Measurements from ENCODE around the gene ETNK1. TPM values are rescaled to one million over a fixed set of nuclear protein-coding genes. Genes with fewer than 3 reads are reported as not detected.

ETNK1 gene
- total RNA-seq, 1 experiment from 2014 or later = 70.1 TPM

GRCh38 chr12:22731236-22731635, 106.3 kb downstream of the ETNK1 start:
- Histone ChIP-seq H3K79me1 (ENCODE audit: insufficient read depth, low read depth, low read length, poor library complexity, severe bottlenecking) (no peaks in the 10 kb centered on the region), H2BK15ac (ENCODE audit: low read depth, low read length) (no peak overlapping the region), H2BK20ac (ENCODE audit: low read depth, low read length, poor library complexity, severe bottlenecking) (no peak overlapping the region), H3K56ac (ENCODE audit: insufficient read length, low read depth, low read length) (no peak overlapping the region), H3K79me2 (ENCODE audit: insufficient read depth, low read length) (no peaks in the 10 kb centered on the region), H3K9me3 (ENCODE audit: control insufficient read depth, low read depth, low read length) (no peaks in the 10 kb centered on the region), H3K23me2 (ENCODE audit: insufficient read length, low read depth, low read length, poor library complexity, severe bottlenecking) (no peaks in the 10 kb centered on the region), H3K9ac (ENCODE audit: extremely low read depth, insufficient read length, low read length) (no peak overlapping the region), H3K18ac (ENCODE audit: insufficient read length, low read depth, low read length) (no peak overlapping the region), H2AK5ac (ENCODE audit: insufficient read length, low read length) (no peak overlapping the region), H2BK120ac (ENCODE audit: low read depth, low read length, poor library complexity, severe bottlenecking) (no peak overlapping the region), H3K23ac (ENCODE audit: insufficient read length, low read depth, low read length) (no peak overlapping the region), H3K4ac (ENCODE audit: low read depth, low read length) (no peak overlapping the region), H4K8ac (replicated peaks; ENCODE audit: insufficient read length, low read depth, low read length) (no peak overlapping the region), H3K14ac (ENCODE audit: insufficient read depth, low read length) (no peak overlapping the region), H2AFZ (ENCODE audit: low read length) (no peak overlapping the region), H3T11ph (ENCODE audit: low read length) (no peak overlapping the region), H2BK12ac (ENCODE audit: insufficient read length, low read depth, low read length) (no peak overlapping the region), H2BK5ac (ENCODE audit: insufficient read length, low read length) (no peak overlapping the region), H4K20me1 (ENCODE audit: control insufficient read depth, insufficient read depth, insufficient read length) (no peaks in the 10 kb centered on the region), H4K91ac (ENCODE audit: insufficient read length, low read depth, low read length) (no peak overlapping the region), H3K27me3 (ENCODE audit: insufficient read depth, low read length) (no peaks in the 10 kb centered on the region), H3K27ac (ENCODE audit: insufficient read length, low read depth, low read length) (no peak overlapping the region), H3K4me1 (ENCODE audit: insufficient read depth, low read length) (no peaks in the 10 kb centered on the region), H3K4me2 (ENCODE audit: insufficient read depth, insufficient read length, low read length) (no peak overlapping the region), H4K5ac (ENCODE audit: insufficient read length, low read depth, low read length) (no peak overlapping the region)
- WGBS (ENCODE audit: extremely low coverage, insufficient read length, low lambda C conversion rate) = no CpG with 5 or more reads among the region's 3 CpGs
- Mint-ChIP-seq H3K27me3 (ENCODE audit: low read depth) (no peaks in the 10 kb centered on the region), H3K4me1 (peaks cover 0 to 10% of the 10 kb centered on the region in 2 experiments; a peak in 3 of 4 replicates), H3K9me3 (no peaks in the 10 kb centered on the region), H3K27ac (no peak overlapping the region; a peak in 1 of 7 replicates), H3K36me3 (ENCODE audit: insufficient read depth in 1 of 3, low read depth in 3 of 3) (no peaks in the 10 kb centered on the region), H3K4me3 (no peak overlapping the region)
- no peak for TF ChIP-seq CTCF (conservative IDR thresholded peaks at IDR 0.05)
- DNase-seq = no peak
